GM18508 (cell line): ENCODE measurements around the gene CLIC6.
"Not testable (repeated sequence)": the region's sequence is repeated elsewhere in the genome, so short reads cannot be mapped to it uniquely, and the experiment has no call there.

ENCODE experiments used
- ATAC-seq: cut with Tn5 transposase; IDR thresholded peaks from one replicate; pipeline ENCODE4 v1.9.1; 2021; ENCODE audit warnings: moderate number of reproducible peaks; ENCODE audit not compliant: insufficient read depth, unreplicated experiment

CLIC6 gene

GRCh38 chr21:34650861-34651431 lies 17.8 kb upstream of the CLIC6 start:
- ATAC-seq: no peak

- ATAC-seq: no peak
Observed at GRCh38 chr21:34651642-34652041, 17.2 kb upstream of the CLIC6 start.

- ATAC-seq: no peak
Observed at GRCh38 chr21:34653522-34653921, 15.3 kb upstream of the CLIC6 start.

GRCh38 chr21:34661848-34662247 lies 6.9 kb upstream of the CLIC6 start:
- no peak for ATAC-seq

GRCh38 chr21:34667761-34668160 lies 1.0 kb upstream of the CLIC6 start:
- ATAC-seq: no peak

- no peak for ATAC-seq
Observed at GRCh38 chr21:34669149-34669879, 520 bp downstream of the CLIC6 start.

- not testable (repeated sequence) for ATAC-seq
Observed at GRCh38 chr21:34669880-34670219, 1.1 kb downstream of the CLIC6 start.

- ATAC-seq: no peak
Observed at GRCh38 chr21:34670220-34670961, 1.6 kb downstream of the CLIC6 start.

GRCh38 chr21:34670962-34671348 lies 2.2 kb downstream of the CLIC6 start:
- no peak for ATAC-seq

- ATAC-seq: no peak
Observed at GRCh38 chr21:34671462-34671861, 2.7 kb downstream of the CLIC6 start.

- ATAC-seq: no peak
Observed at GRCh38 chr21:34671891-34672290, 3.1 kb downstream of the CLIC6 start.

GRCh38 chr21:34673006-34673405 lies 4.2 kb downstream of the CLIC6 start:
- ATAC-seq: no peak

- ATAC-seq: no peak
Observed at GRCh38 chr21:34674468-34674867, 5.7 kb downstream of the CLIC6 start.

GRCh38 chr21:34675871-34676270 lies 7.1 kb downstream of the CLIC6 start:
- no peak for ATAC-seq

- ATAC-seq: no peak
Observed at GRCh38 chr21:34679051-34679450, 10.3 kb downstream of the CLIC6 start.

- ATAC-seq: no peak
Observed at GRCh38 chr21:34684174-34684876, 15.5 kb downstream of the CLIC6 start.

GRCh38 chr21:34687065-34687464 lies 18.3 kb downstream of the CLIC6 start:
- ATAC-seq: no peak

- ATAC-seq: no peak
Observed at GRCh38 chr21:34687745-34688144, 19.0 kb downstream of the CLIC6 start.

- ATAC-seq: no peak
Observed at GRCh38 chr21:34688145-34688544, 19.4 kb downstream of the CLIC6 start.

- no peak for ATAC-seq
Observed at GRCh38 chr21:34688715-34689114, 19.9 kb downstream of the CLIC6 start.
